BLaER1 treated with 17β-estradiol and CSF1 and Interleukin-3, amounts not matched to agents 10 nM and 100 nM (cell line): Measurements from ENCODE around the gene LDLRAD1.
"Not testable (repeated sequence)": the region's sequence is repeated elsewhere in the genome, so short reads cannot be mapped to it uniquely, and the experiment has no call there.

Experiments used
- H3K27ac ChIP-seq, 11 experiments: shearing (Covaris generic); formaldehyde crosslinking; 2 replicates each; pipeline ENCODE4 v1.8.1; 2022
- H3K27me3 ChIP-seq, 11 experiments: shearing (Covaris generic); formaldehyde crosslinking; 2 replicates each; pipeline ENCODE4 v1.8.1; 2022
- H3K36me3 ChIP-seq, 11 experiments: shearing (Covaris generic); formaldehyde crosslinking; 2 replicates each; pipeline ENCODE4 v1.8.1; 2022
- H3K4me1 ChIP-seq, 10 experiments: shearing (Covaris generic); formaldehyde crosslinking; 2 replicates each; pipeline ENCODE4 v1.8.1; 2022
- H3K4me2 ChIP-seq, 11 experiments: shearing (Covaris generic); formaldehyde crosslinking; 2 replicates each; pipeline ENCODE4 v1.8.1; 2022
- H3K4me3 ChIP-seq, 10 experiments: shearing (Covaris generic); formaldehyde crosslinking; 2 replicates each; pipeline ENCODE4 v1.8.1; 2022
- H3K9ac ChIP-seq, 11 experiments: shearing (Covaris generic); formaldehyde crosslinking; 2 replicates each; pipeline ENCODE4 v1.8.1; 2022
- H3K9me3 ChIP-seq, 11 experiments: shearing (Covaris generic); formaldehyde crosslinking; replicated peaks in 1 of 11; 2 replicates each; pipeline ENCODE4 v1.8.1; 2022
- H4K20me1 ChIP-seq, 11 experiments: shearing (Covaris generic); formaldehyde crosslinking; 2 replicates each; pipeline ENCODE4 v1.8.1; 2022
- Cebpa-rat ChIP-seq, 11 experiments: shearing (Covaris generic); IDR thresholded peaks; 2 replicates each; pipeline ENCODE4 v1.8.1; 2022

The LDLRAD1 gene

DNA sequence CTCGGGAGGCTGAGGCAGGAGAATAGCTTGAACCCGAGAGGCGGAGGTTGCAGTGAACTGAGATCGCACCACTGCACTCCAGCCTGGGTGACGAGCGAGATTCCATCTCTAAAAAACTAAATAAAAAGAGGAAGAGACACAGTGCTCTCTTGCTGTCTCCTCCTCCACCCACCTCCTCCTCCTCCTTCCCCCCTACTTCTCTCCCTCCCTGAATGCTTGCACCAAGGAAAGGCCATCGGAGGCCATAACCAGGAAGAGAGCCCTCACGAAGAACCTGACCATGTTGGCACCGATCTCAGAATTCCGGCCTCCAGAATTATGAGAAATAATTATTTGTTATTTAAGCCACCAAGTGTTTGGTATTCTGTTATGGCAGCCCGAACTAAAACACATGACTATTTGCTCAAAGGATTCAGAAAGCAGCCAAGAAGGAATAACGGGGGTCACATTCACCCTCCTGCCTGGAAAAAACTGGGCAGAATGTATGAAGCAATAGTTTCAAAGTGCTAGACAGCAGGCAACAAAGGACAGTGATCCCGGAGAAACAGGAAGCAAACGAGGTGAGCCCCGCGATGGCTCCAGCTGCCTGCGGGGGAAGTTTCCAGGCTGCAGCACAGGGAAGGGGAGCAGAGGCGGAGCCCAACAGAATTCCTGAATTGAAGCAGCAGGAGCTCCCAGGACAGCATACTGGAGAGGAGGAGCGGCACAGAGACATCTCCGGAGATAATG is 35.8 kb downstream of the LDLRAD1 start:
- H3K27ac ChIP-seq: peak overlapping the region in 2 of 11 experiments; percentile 6 to 7; a peak in 2 of 22 replicates
- no peaks in the 10 kb centered on the region for H3K9me3 ChIP-seq
- peak overlapping the region in 1 of 11 experiments; percentile 18; a peak in 1 of 22 replicates for H3K9ac ChIP-seq
- H3K4me2 ChIP-seq: peak overlapping the region in 7 of 11 experiments; percentile 0 to 76 (median 57); a peak in 13 of 22 replicates
- H3K27me3 ChIP-seq: no peaks in the 10 kb centered on the region
- no peak for TF ChIP-seq Cebpa-rat (IDR thresholded peaks at IDR 0.05)
- H3K4me3 ChIP-seq: no peak overlapping the region
- no peaks in the 10 kb centered on the region for H3K36me3 ChIP-seq
- H4K20me1 ChIP-seq: no peaks in the 10 kb centered on the region
- peaks cover 15 to 34% (median 25%) of the 10 kb centered on the region in 10 experiments for H3K4me1 ChIP-seq

DNA sequence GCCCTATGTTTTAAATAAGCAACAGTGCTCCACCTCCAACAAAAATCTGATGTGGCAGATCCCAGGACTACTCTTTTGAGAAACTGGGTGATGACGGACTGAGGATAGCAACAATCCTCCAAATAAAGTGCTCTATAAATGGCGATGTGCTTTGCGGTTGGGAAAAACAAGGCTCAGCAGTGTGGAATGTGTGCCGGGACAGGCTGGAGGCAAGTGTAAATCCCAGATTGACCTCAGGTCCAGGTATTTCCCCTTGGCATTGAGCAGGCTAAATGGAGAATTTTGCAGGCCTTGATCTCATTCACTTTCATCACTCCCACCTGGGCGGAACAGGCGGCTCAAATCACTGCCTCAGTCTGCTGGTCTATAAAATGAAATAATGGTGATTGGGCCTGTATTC is 36.8 kb downstream of the LDLRAD1 start:
- H3K27me3 ChIP-seq: no peaks in the 10 kb centered on the region
- no peak overlapping the region for H3K9ac ChIP-seq
- no peaks in the 10 kb centered on the region for H3K9me3 ChIP-seq
- TF ChIP-seq Cebpa-rat (IDR thresholded peaks at IDR 0.05): no peak
- H3K4me3 ChIP-seq: no peak overlapping the region
- H3K27ac ChIP-seq: no peak overlapping the region
- H3K4me2 ChIP-seq: peak overlapping the region in 3 of 11 experiments; percentile 57 to 76 (median 62); a peak in 2 of 22 replicates
- H4K20me1 ChIP-seq: no peaks in the 10 kb centered on the region
- H3K4me1 ChIP-seq: peaks cover 15 to 42% (median 33%) of the 10 kb centered on the region in 10 experiments
- H3K36me3 ChIP-seq: no peaks in the 10 kb centered on the region

DNA sequence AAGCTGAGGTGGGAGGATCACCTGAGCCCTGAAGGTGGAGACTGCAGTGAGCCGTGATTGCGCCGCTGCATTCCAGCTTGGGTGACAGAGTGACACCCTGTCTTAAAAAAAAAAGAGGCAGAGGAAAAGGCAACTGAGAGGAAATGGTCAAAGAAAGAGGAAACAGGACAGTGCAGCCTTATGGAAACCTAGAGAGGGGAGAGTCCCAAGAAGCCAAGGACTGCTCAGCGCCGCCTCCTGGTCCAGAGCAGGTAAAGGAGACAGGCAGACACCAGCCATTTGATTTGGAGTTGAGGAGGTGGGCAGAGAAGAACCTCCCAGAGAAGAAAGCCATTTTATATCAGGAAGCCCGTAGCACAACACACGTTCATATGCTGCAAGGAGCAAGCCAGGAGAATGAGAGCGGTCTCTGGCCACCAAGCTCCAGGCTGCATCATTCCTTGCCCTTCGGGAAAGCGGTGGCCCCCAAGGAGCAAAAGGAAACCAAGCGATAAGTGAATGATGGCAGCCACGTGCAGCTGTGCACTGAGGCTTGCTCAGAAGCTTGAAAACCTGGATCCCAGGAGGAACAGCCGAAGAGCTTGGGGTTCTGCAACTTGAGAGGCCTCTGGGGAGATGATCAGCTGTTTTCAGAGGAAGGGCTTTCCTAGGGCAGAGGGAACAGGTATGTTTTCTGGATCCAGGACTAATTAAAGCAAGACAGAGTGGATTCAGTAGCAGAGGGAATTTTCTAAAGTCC is 38.1 kb downstream of the LDLRAD1 start:
- Histone ChIP-seq H3K9ac (no peak overlapping the region), H3K27me3 (no peaks in the 10 kb centered on the region), H4K20me1 (no peaks in the 10 kb centered on the region), H3K4me1 (peaks cover 15 to 48% (median 36%) of the 10 kb centered on the region in 10 experiments), H3K36me3 (no peaks in the 10 kb centered on the region), H3K27ac (no peak overlapping the region), H3K4me3 (no peak overlapping the region), H3K9me3 (no peaks in the 10 kb centered on the region), H3K4me2 (peak overlapping the region; percentile 36 to 78 (median 73))
- TF ChIP-seq Cebpa-rat (IDR thresholded peaks at IDR 0.05): no peak

DNA sequence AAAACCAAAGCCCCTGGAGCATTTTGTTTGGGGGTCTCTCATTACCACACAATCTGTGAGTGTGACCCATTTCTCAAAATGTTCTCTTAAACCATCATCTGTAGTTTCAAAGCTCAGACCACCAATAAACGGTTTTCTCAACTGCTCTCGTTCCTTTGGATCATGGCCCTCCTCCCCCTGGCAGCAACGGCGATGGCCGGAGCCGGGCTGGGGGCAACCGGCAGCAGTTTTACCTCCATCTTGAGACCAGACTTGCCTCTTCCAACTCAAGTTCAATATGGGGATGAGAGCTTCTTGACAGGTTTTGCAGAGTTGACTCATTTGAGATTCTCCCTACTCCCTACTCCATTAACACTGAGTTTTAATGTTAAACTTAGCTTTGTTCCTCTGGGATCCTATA is 42.1 kb downstream of the LDLRAD1 start:
- Histone ChIP-seq H3K27ac (no peak overlapping the region), H3K4me2 (peak overlapping the region in 7 of 11 experiments; percentile 12 to 65 (median 44); a peak in 5 of 22 replicates), H4K20me1 (no peaks in the 10 kb centered on the region), H3K36me3 (peaks cover 7 to 30% (median 18%) of the 10 kb centered on the region in 11 experiments; a peak in 19 of 22 replicates), H3K9ac (no peak overlapping the region), H3K9me3 (no peaks in the 10 kb centered on the region), H3K4me1 (peaks cover 15 to 36% (median 26%) of the 10 kb centered on the region in 10 experiments), H3K27me3 (no peaks in the 10 kb centered on the region), H3K4me3 (no peak overlapping the region)
- TF ChIP-seq Cebpa-rat (IDR thresholded peaks at IDR 0.05): no peak

DNA sequence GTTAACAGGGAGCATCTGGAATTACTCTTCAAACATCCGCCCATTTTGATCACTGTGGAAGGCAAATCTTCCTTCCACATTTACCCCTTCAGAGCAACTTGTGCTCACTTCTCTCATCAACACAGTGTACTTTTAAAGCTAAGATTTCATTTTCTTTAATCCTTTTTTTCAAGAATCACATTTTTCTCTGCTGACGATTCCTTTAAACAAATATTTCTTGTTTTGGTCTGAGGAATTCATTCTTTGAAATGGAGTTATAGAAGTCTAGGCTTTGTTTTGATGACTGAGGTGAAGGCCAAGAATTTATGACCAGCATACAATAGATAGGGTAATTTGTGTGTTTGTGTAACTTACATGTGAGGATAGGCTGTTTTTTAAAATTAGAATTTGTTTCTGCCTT is 46.3 kb downstream of the LDLRAD1 start:
- Histone ChIP-seq H3K27me3 (no peaks in the 10 kb centered on the region), H3K9me3 (no peaks in the 10 kb centered on the region), H3K36me3 (peaks cover 40 to 72% (median 59%) of the 10 kb centered on the region in 11 experiments), H3K4me3 (no peak overlapping the region), H3K27ac (no peak overlapping the region), H3K4me1 (peaks cover 0 to 13% (median 9%) of the 10 kb centered on the region in 10 experiments; a peak in 14 of 20 replicates), H3K9ac (no peak overlapping the region), H4K20me1 (no peaks in the 10 kb centered on the region), H3K4me2 (no peak overlapping the region)
- TF ChIP-seq Cebpa-rat (IDR thresholded peaks at IDR 0.05): no peak

DNA sequence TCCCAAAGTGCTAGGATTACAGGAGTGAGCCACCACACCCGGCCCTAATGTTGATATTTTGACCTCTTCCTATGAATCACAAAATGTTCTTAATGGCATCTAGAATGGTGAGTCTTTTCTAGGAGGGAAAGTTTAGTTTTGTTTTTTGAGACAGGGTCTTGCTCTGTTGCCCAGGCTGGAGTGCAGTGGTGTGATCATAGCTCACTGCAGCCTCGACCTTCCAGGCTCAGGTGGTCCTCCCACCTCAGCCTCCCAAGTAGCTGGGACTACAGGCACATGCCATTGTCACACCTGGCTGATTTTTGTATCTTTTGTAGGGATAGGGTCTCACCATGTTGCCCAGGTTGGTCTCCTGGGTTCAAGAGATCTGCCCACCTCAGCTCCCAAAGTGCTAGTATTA is 48.7 kb downstream of the LDLRAD1 start:
- H3K4me1 ChIP-seq, H3K9ac ChIP-seq, H3K27me3 ChIP-seq, H3K4me2 ChIP-seq, H3K9me3 ChIP-seq, H3K4me3 ChIP-seq, H4K20me1 ChIP-seq, H3K27ac ChIP-seq: not testable (repeated sequence)
- H3K36me3 ChIP-seq: peaks cover 54 to 96% (median 82%) of the 10 kb centered on the region in 11 experiments

DNA sequence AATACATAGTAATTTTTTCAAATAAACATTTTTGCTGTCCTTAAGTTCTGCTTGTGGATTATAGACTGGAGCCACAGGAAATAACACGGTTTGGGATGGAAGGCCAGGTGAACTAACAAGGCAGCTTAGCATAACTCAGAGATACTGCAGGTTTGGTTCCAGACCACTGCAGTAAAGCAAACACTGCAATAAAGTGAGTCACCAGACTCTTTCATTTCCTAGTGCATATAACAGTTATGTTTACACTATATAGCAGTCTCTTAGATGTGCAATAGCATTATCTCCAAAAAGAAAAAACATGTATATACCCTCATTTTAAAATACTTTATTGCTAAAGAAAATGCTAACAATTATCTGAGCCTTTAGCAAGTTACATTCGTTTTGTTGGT is 49.9 kb downstream of the LDLRAD1 start:
- no peak overlapping the region for H3K4me2 ChIP-seq
- no peaks in the 10 kb centered on the region for H3K4me1 ChIP-seq
- H3K27ac ChIP-seq: no peak overlapping the region
- no peak overlapping the region for H3K4me3 ChIP-seq
- no peaks in the 10 kb centered on the region for H3K9me3 ChIP-seq
- peaks cover 64 to 99% (median 92%) of the 10 kb centered on the region in 11 experiments for H3K36me3 ChIP-seq
- no peak for TF ChIP-seq Cebpa-rat (IDR thresholded peaks at IDR 0.05)
- no peak overlapping the region for H3K9ac ChIP-seq
- no peaks in the 10 kb centered on the region for H3K27me3 ChIP-seq
- peaks cover 0 to 5% (median 0%) of the 10 kb centered on the region in 11 experiments; a peak in 1 of 22 replicates for H4K20me1 ChIP-seq

DNA sequence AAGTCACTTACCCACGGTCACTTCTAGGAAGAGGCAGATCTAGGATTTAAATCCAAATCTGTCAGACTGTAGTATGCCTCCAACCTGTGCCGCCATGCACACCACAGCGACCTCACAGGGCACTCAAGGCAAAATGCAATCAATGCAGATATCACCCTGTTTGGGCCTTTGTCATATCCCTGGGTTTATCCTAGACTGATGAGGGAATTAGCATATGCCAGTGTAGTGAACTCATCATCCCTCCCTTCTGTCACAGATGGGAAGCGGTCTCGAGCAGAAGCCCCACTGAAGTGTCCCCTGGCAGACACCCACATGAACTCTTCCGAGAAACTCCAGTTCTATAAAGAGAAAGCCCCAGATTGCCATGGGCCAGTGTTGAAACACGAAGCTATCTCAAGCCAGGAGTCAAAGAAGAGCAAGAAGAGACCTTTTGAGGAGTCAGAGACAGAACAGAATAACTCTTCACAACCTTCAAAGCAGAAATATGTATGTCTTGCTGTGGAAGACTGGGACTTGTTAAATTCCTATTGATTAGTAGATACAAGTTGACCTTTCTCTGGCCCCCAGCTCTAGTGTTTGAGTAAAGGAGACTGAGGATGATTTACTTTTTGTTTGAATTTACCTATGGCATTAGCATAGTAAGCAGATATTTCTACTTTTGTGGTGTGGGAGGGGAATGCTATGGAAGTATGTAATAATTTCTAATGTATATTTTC is 50.4 kb downstream of the LDLRAD1 start:
- no peaks in the 10 kb centered on the region for H3K9me3 ChIP-seq
- H3K9ac ChIP-seq: no peak overlapping the region
- H4K20me1 ChIP-seq: peaks cover 0 to 5% (median 0%) of the 10 kb centered on the region in 11 experiments; a peak in 1 of 22 replicates
- no peak overlapping the region for H3K27ac ChIP-seq
- H3K4me1 ChIP-seq: no peaks in the 10 kb centered on the region
- TF ChIP-seq Cebpa-rat (IDR thresholded peaks at IDR 0.05): no peak
- H3K27me3 ChIP-seq: no peaks in the 10 kb centered on the region
- H3K4me2 ChIP-seq: no peak overlapping the region
- H3K4me3 ChIP-seq: no peak overlapping the region
- peaks cover 69 to 99% (median 95%) of the 10 kb centered on the region in 11 experiments for H3K36me3 ChIP-seq

DNA sequence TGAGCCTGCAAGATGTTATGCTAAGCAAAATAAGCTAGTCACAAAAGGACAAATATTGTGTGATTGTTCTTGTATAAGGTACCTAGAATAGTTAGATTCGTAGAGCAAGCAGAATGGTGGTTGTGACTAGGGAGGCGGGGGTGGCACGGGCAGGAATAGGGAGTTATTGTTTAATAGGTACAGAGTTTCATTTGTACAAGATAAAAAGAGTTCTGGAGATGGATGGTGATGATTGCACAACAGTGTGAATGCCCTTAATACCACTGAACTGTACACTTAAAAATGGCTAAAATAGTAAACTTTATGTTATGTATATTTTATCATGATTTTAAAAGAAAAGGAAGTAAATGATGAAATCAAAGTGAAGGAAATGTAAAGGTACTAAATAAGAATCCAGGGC is 51.2 kb downstream of the LDLRAD1 start:
- H3K4me3 ChIP-seq: no peak overlapping the region
- no peak for TF ChIP-seq Cebpa-rat (IDR thresholded peaks at IDR 0.05)
- H3K4me2 ChIP-seq: no peak overlapping the region
- H4K20me1 ChIP-seq: peaks cover 0 to 5% (median 0%) of the 10 kb centered on the region in 11 experiments; a peak in 1 of 22 replicates
- H3K36me3 ChIP-seq: peaks cover 73 to 100% (median 97%) of the 10 kb centered on the region in 11 experiments
- H3K9ac ChIP-seq: no peak overlapping the region
- H3K9me3 ChIP-seq: no peaks in the 10 kb centered on the region
- H3K27me3 ChIP-seq: no peaks in the 10 kb centered on the region
- no peaks in the 10 kb centered on the region for H3K4me1 ChIP-seq
- H3K27ac ChIP-seq: no peak overlapping the region
